Measurements from ENCODE around the gene MTARC1.

Gene MTARC1

DNA sequence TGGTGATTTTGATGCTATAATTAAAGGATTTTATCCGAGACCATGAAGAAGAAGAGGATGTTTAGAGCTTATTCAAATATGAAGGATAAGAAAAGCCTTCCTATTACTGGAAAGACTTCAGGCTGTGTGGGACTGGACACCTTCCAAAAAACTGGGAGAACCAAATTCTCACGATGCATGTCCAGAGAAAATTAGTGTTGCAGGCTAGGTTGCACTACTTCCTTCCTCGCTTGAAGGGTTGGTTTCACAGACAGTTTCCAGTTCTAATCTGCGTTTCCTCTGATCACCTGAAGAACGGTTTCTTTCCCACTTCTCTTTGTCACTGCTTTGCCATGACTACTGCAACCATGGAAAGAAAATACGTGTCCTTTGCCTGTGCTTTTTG, 36.6 kb upstream of the MTARC1 start:
- Histone ChIP-seq H3K4me3 (no peak overlapping the region), H3K9me3 (ENCODE audit: low read depth, low read length) (no peaks in the 10 kb centered on the region), H3K9ac (ENCODE audit: insufficient read length) (no peak overlapping the region), H3K27ac (no peak overlapping the region), H3K36me3 (ENCODE audit: insufficient read depth, low read length) (no peaks in the 10 kb centered on the region)
- no peak for TF ChIP-seq POLR2AphosphoS5 (IDR thresholded peaks at IDR 0.05; ENCODE audit: borderline replicate concordance, low read depth, low read length)
- TF ChIP-seq EZH2 (IDR thresholded peaks at IDR 0.05), result no peak
- no peak for TF ChIP-seq FOXP2 (optimal IDR thresholded peaks at IDR 0.05; ENCODE audit: control extremely low read depth, extremely low read length, insufficient read depth)
- no peak for DNase-seq (ENCODE audit: low read depth, low spot score)

DNA sequence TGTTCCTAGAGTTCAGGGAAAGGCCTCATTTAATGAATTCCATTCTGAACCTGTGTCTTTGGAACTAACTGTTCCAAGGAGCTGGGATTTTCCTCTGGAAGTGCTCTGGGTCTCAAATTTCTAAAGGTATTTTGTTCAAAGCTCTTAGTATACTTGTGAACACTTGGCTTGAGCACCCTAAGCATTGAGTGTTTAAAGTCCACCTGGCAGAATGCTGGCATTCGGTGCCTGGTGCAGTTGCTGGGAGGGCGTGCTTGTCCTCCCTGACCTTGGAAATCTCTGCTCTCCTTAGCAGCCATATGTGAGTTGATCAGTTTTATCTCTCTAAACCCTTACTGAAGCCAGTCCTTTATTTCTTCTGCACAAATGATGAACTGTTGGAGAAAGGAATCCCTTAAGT, 35.6 kb upstream of the MTARC1 start:
- no peak for TF ChIP-seq POLR2AphosphoS5 (IDR thresholded peaks at IDR 0.05; ENCODE audit: borderline replicate concordance, low read depth, low read length)
- no peak for TF ChIP-seq FOXP2 (optimal IDR thresholded peaks at IDR 0.05; ENCODE audit: control extremely low read depth, extremely low read length, insufficient read depth)
- TF ChIP-seq EZH2 (IDR thresholded peaks at IDR 0.05), result no peak
- no peaks in the 10 kb centered on the region for H3K9me3 ChIP-seq (ENCODE audit: low read depth, low read length)
- no peak overlapping the region for H3K9ac ChIP-seq (ENCODE audit: insufficient read length)

DNA sequence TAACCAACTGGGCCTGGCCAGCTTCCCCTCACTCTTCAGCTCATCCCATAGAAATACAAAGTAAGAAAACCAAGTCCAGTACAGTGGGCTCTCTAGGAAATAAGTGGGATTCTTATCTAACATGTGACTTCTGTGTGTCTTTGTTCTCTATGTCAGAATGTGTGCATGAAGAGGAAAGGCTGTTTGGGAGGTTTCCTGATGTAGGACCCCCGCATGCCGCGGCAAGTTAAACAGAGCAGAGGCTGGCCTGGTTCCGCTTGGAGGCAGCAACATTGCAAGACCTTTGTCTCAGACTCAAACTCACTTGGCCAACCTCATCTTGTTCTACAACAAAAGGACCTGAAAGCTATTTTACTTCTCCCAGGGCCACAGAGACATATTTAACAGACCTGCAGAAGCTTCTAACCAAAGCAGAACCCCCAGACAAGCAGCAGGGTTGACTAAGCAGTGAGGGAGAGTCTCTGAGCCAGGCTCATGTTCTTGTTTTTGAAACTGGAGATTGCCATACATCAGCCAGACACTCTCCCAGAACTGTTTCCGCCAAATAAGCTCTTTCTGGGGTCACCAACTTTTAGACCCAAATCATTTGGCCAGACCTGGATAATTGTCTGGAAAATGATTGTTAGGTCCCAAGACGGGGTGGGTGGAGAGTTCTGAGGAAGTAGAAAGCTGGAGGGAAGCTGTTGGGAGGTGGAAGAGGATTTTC, 32.3 kb upstream of the MTARC1 start:
- H3K4me3 ChIP-seq, result no peak overlapping the region
- no peaks in the 10 kb centered on the region for H3K36me3 ChIP-seq (ENCODE audit: insufficient read depth, low read length)
- no peak for DNase-seq (ENCODE audit: low read depth, low spot score)
- TF ChIP-seq POLR2AphosphoS5 (IDR thresholded peaks at IDR 0.05; ENCODE audit: borderline replicate concordance, low read depth, low read length), result no peak
- no peak for TF ChIP-seq FOXP2 (optimal IDR thresholded peaks at IDR 0.05; ENCODE audit: control extremely low read depth, extremely low read length, insufficient read depth)
- TF ChIP-seq EZH2 (IDR thresholded peaks at IDR 0.05), result no peak
- H3K9ac ChIP-seq (ENCODE audit: insufficient read length), result no peak overlapping the region
- H3K27ac ChIP-seq, result no peak overlapping the region
- H3K9me3 ChIP-seq (ENCODE audit: low read depth, low read length), result no peaks in the 10 kb centered on the region

More for the DNA sequence above, 35.6 kb upstream of the MTARC1 start:
- no peak for DNase-seq (ENCODE audit: low read depth, low spot score)
- Histone ChIP-seq H3K4me3 (no peak overlapping the region), H3K36me3 (ENCODE audit: insufficient read depth, low read length) (no peaks in the 10 kb centered on the region), H3K27ac (no peak overlapping the region)

DNA sequence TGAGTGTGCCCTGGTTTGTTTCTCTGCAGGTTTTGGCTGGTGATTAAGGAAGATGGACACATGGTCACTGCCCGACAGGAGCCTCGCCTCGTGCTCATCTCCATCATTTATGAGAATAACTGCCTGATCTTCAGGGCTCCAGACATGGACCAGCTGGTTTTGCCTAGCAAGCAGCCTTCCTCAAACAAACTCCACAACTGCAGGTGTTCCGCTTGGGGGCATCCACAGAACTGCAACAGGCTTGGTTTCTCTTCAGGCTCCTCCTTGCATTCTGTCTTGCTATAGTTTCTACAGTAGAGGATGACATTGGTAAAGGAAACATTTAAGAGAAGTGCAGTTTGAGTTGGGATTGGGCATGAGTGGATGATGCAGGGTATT, 31.8 kb upstream of the MTARC1 start:
- H3K36me3 ChIP-seq (ENCODE audit: insufficient read depth, low read length), result no peaks in the 10 kb centered on the region
- no peak overlapping the region for H3K9ac ChIP-seq (ENCODE audit: insufficient read length)
- no peak overlapping the region for H3K4me3 ChIP-seq
- DNase-seq (ENCODE audit: low read depth, low spot score), result no peak
- H3K9me3 ChIP-seq (ENCODE audit: low read depth, low read length), result no peaks in the 10 kb centered on the region
- no peak overlapping the region for H3K27ac ChIP-seq
- TF ChIP-seq EZH2 (IDR thresholded peaks at IDR 0.05) (no peak), POLR2AphosphoS5 (IDR thresholded peaks at IDR 0.05; ENCODE audit: borderline replicate concordance, low read depth, low read length) (no peak)

DNA sequence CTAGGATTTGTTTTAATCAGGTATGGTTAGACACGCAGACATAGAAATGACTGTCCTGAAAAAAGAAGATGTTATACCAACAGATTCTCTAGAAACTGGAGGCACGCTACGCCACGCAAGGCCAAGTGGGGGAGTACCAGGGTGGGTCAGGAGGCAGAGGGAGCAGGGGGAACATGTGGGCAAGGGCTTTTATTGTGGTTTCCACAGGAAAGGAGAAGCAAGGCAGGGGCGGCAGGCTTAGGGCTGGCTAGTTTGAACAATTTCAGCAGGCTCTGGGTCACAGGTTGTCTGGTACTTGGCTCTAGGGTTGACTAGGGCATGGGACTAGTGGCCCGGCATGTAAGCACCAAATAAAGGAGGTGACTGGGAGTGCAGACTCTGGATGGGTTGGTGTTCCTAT, 31.4 kb upstream of the MTARC1 start:
- no peak overlapping the region for H3K4me3 ChIP-seq
- DNase-seq (ENCODE audit: low read depth, low spot score), result no peak
- TF ChIP-seq FOXP2 (optimal IDR thresholded peaks at IDR 0.05; ENCODE audit: control extremely low read depth, extremely low read length, insufficient read depth), result no peak
- TF ChIP-seq POLR2AphosphoS5 (IDR thresholded peaks at IDR 0.05; ENCODE audit: borderline replicate concordance, low read depth, low read length), result no peak
- no peak for TF ChIP-seq EZH2 (IDR thresholded peaks at IDR 0.05)
- H3K36me3 ChIP-seq (ENCODE audit: insufficient read depth, low read length), result no peaks in the 10 kb centered on the region
- H3K27ac ChIP-seq, result no peak overlapping the region
- no peaks in the 10 kb centered on the region for H3K9me3 ChIP-seq (ENCODE audit: low read depth, low read length)
- no peak overlapping the region for H3K9ac ChIP-seq (ENCODE audit: insufficient read length)

DNA sequence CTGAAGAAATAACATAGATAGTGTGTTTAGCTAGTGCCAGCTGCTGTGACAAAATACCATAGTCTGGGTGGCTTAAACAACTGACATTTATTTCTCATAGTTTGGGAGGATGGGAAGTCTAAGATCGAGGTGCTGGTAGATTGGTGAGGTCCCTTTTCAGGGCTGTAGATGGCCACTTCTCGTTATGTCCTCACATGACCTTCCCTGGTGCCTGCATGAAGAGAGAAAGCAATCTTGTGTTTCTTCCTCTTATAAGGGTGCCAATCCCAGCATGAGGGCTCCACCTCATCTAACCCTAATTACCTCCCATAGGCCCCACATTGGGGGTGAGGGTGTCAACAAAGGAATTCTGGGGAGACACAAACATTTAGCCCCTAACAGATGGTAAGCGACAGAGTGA, 29.3 kb upstream of the MTARC1 start:
- H3K36me3 ChIP-seq (ENCODE audit: insufficient read depth, low read length), result no peaks in the 10 kb centered on the region
- DNase-seq (ENCODE audit: low read depth, low spot score), result no peak
- no peak overlapping the region for H3K27ac ChIP-seq
- TF ChIP-seq EZH2 (IDR thresholded peaks at IDR 0.05) (no peak), POLR2AphosphoS5 (IDR thresholded peaks at IDR 0.05; ENCODE audit: borderline replicate concordance, low read depth, low read length) (no peak), FOXP2 (optimal IDR thresholded peaks at IDR 0.05; ENCODE audit: control extremely low read depth, extremely low read length, insufficient read depth) (no peak)
- no peak overlapping the region for H3K4me3 ChIP-seq
- no peak overlapping the region for H3K9ac ChIP-seq (ENCODE audit: insufficient read length)
- no peaks in the 10 kb centered on the region for H3K9me3 ChIP-seq (ENCODE audit: low read depth, low read length)

DNA sequence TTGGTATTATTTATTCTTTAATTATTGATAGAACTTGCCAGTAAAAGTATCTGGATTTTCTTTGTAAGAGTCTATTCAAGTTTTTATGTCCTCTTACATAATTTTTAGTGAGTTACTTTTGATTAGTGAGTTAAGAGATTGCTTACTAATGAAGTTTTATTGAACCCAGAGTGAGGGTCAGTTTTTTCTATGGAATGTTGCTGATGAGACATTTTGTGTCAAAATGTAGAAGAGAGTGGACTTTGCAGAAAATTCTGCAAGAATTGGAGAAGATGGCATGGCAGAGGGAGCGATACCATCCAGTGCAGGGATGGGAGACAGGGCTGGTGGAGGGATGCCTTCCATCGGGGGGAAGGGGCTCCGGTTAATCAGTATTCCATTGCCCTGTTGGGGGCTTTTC, 27.6 kb upstream of the MTARC1 start:
- Histone ChIP-seq H3K9me3 (ENCODE audit: low read depth, low read length) (no peaks in the 10 kb centered on the region), H3K4me3 (no peak overlapping the region), H3K36me3 (ENCODE audit: insufficient read depth, low read length) (no peaks in the 10 kb centered on the region), H3K9ac (ENCODE audit: insufficient read length) (no peak overlapping the region), H3K27ac (no peak overlapping the region)
- DNase-seq (ENCODE audit: low read depth, low spot score), result no peak
- TF ChIP-seq EZH2 (IDR thresholded peaks at IDR 0.05), result no peak
- no peak for TF ChIP-seq POLR2AphosphoS5 (IDR thresholded peaks at IDR 0.05; ENCODE audit: borderline replicate concordance, low read depth, low read length)
- TF ChIP-seq FOXP2 (optimal IDR thresholded peaks at IDR 0.05; ENCODE audit: control extremely low read depth, extremely low read length, insufficient read depth), result no peak

DNA sequence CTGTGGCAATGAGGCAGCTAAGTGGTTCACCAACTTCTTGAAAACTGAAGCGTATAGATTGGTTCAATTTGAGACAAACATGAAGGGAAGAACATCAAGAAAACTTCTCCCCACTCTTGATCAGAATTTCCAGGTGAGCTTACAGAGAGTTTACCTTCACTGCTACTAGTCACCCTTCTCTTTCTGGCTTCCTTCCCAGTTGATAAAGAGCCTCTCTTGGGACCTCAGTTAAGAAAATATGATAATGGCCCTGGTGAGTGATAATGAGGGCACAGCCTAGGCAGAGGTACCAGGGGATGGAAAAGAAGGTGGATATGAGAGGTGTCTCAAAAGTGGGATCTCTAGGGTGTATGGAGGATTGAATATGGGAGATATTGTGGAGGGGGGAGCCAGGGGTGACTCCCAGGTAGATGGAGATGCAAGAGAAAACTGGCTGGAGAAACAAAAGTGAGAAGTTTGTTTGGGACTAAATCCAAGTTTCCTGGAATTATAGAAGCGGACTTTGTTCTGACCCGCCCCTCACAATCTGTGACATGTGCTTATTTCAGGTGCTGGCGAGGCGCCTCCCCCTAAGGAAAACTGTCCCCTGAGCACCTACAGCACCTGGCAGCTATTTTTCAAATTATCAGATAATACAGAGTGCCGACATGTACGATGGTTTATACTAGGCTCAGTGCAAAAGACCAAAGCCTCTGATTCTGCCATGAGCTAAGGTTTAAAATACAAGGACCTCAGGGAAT, 24.9 kb upstream of the MTARC1 start:
- Histone ChIP-seq H3K4me3 (no peak overlapping the region), H3K9me3 (ENCODE audit: low read depth, low read length) (no peaks in the 10 kb centered on the region), H3K9ac (ENCODE audit: insufficient read length) (no peak overlapping the region), H3K27ac (no peak overlapping the region), H3K36me3 (ENCODE audit: insufficient read depth, low read length) (no peaks in the 10 kb centered on the region)
- no peak for DNase-seq (ENCODE audit: low read depth, low spot score)
- TF ChIP-seq FOXP2 (optimal IDR thresholded peaks at IDR 0.05; ENCODE audit: control extremely low read depth, extremely low read length, insufficient read depth) (no peak), POLR2AphosphoS5 (IDR thresholded peaks at IDR 0.05; ENCODE audit: borderline replicate concordance, low read depth, low read length) (no peak), EZH2 (IDR thresholded peaks at IDR 0.05) (no peak)

Measured in SK-N-MC (cell line).